HG03159 (cell line): Measurements from ENCODE around the gene GAL3ST2.
"Not testable (repeated sequence)": the region's sequence is repeated elsewhere in the genome, so short reads cannot be mapped to it uniquely, and the experiment has no call there.

Experiments
- ATAC-seq: cut with Tn5 transposase; IDR thresholded peaks from one replicate; pipeline ENCODE4 v1.9.1; 2021; ENCODE audit warnings: mild to moderate bottlenecking, moderate library complexity; ENCODE audit not compliant: unreplicated experiment

Gene GAL3ST2

GRCh38 chr2:241817821-241818215 is 41.2 kb downstream of the GAL3ST2 start:
- not testable (repeated sequence) for ATAC-seq

GRCh38 chr2:241818229-241818942 is 41.8 kb downstream of the GAL3ST2 start:
- ATAC-seq, result no peak

DNA sequence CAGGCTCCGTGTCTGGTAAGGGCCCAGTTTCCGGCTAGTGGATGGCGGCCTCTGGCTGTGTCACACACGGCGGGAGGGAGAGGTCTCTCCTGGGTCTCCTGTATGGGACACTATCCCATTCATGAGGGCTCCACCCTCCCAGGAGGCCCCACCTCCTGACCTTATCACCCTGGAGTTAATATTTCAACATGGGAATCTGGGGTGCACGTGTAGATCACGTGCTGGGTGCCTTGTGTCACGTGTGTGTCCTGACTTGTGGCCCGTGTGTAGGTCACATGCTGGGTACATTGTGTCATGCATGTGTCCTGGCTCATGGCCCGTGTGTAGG is 42.3 kb downstream of the GAL3ST2 start:
- no peak for ATAC-seq

DNA sequence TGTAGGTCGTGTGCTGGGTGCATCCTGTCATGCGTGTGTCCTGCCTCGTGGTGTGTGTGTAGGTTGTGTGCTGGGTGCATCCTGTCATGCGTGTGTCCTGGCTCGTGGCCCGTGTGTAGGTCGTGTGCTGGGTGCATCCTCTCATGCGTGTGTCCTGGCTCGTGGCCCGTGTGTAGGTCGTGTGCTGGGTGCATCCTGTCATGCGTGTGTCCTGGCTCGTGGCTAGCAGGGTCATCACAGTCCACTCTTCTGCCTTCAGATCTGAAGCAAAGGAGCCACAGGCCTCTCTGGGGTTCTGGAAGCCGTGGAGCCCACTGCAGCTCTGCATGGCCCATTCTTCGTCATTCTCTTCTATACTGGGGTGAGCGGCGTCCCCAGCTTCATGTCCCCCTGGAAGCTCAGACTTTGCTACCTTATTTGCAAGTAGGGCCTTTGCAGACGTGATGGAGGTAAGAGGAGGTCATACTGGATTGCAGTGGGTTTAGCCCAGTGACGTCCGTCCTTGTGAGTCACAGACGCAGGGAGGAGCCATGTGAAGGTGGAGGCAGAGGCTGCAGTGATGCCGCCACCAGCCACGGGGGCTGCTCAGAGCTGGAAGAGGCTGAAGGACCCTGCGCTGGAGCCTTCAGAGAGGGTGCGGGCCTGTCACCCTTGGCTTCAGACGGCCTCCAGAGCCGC is 43.5 kb downstream of the GAL3ST2 start:
- ATAC-seq, result not testable (repeated sequence)

GRCh38 chr2:241820625-241821384 is 44.2 kb downstream of the GAL3ST2 start:
- ATAC-seq, result no peak

DNA sequence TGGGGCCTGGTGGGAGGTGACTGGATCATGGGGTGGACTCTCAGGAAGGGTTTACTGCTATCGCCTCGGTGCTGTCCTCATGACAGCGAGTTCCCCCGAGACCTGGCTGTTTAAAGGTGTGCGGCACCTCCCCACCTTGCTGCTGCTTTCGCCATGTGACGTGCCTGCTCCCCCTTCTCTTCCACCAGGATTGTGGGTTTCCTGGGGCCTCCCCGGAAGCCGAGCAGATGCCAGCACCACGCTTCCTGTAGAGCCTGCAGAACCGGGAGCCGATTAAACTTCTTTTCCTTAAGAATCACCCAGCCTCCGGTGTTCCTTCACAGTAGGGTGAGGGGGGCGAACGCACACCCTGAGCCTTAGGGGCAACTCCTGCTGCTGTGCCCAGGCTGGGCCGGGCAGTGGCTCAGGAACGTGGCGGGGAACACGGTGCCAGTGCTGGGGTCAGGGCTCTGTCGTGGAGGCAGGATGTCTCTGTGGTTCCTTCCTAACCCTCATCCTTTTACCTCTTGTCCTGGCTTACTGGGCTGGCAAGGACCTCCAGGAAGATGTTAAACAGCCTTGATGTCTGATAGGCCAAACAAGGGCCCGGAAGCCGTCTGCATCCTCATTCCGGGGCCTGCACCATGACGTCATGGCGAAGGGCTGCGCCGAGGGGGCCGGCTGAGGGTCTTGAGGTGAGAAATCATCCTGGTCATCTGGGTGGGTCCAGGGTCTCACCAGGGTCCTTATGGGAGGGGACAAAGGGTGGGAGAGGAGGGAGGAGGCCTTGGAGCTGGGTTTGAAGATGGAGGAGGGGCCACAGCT is 45.0 kb downstream of the GAL3ST2 start:
- no peak for ATAC-seq

GRCh38 chr2:241822264-241822623 is 45.6 kb downstream of the GAL3ST2 start:
- no peak for ATAC-seq

DNA sequence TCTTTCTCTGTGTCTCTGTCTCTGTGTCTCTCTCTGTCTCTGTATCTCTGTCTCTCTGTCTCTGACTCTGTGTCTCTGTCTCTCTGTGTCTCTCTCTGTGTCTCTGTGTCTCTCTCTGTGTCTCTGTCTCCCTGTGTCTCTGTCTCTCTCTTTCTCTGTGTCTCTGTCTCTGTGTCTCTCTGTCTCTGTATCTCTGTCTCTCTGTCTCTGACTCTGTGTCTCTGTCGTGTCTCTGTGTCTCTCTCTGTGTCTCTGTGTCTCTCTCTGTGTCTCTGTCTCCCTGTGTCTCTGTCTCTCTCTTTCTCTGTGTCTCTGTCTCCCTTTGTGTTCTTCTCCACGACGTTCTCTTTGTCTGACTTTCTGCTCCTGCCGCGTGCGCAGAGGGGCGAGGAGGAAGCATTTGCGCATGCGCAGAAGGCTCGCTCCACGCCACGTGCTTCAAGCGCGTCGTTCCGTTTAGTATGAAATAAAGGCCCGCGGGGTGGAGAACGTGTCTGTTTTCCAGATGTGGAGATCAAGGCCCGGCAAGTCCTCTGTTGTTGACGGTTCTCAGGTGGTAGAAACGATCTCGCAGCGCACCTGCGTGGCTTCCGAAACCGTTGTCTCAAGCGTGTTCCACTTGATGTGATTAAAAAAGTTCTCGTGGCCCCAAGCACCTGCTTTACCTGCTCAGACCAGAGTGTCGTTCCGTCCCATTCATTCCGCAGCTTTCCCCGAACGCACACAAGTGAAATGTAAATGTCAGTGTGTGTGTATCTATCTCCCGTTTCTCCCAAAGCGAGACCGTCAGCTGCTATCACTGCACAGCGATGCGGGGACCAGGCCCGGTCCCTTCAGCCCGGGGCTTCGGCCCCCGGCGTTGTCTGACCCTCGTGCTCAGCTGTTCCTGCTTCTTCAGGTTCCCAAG is 47.2 kb downstream of the GAL3ST2 start:
- not testable (repeated sequence) for ATAC-seq

DNA sequence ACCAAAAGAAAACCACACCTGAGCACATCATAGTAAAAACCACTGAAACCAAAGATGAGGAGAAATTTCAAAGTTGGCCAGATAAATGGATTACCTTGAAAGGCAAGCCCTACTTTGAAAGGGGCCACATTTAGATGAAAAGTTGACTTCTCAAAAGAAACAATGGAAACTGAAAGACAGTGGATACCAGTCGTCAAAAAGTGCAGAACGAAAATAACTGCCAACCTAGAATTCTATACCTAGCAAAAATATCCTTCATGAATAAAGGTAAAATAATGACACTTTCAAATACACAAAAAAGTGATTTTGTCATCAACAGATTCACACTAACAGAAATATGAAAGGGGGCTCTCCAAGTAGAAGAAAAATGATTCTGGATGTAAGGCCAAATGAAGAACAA is 50.8 kb downstream of the GAL3ST2 start:
- no peak for ATAC-seq

- ATAC-seq, result no peak
Observed at GRCh38 chr2:241833101-241833663, 56.6 kb downstream of the GAL3ST2 start.

- not testable (repeated sequence) for ATAC-seq
Observed at GRCh38 chr2:241833756-241834526, 57.3 kb downstream of the GAL3ST2 start.

DNA sequence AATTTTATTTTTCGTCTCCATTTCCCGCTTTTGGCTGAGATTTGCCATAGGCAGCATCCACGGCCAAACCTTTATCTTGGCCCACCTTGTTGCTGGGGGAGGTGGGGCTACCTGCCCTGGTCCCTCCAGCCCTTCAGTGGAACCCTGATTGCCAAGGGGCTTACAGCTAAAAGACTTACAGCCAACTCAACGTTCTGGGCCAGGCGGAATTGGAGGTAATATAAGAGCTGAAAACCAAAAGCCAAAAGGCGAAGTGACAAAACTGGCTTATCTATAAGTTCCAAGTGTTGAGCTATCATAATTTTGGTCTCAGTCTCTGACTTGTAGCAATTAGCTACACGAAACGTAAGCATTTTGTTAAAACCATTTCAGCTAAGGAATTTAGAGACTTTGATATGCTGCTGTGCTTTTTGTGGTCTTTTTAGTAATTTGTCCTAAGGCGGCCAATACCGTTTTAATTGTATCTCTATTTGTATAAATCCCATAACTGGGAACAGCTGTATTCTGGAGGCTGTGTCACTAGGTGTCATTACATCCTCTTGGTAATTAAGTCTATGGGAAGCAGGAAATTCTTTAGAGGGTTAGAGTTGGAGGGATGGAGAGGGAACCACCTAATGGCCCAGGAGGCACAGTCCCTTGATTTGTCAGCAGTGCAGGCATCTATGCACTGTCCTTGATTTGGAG is 58.0 kb downstream of the GAL3ST2 start:
- no peak for ATAC-seq

DNA sequence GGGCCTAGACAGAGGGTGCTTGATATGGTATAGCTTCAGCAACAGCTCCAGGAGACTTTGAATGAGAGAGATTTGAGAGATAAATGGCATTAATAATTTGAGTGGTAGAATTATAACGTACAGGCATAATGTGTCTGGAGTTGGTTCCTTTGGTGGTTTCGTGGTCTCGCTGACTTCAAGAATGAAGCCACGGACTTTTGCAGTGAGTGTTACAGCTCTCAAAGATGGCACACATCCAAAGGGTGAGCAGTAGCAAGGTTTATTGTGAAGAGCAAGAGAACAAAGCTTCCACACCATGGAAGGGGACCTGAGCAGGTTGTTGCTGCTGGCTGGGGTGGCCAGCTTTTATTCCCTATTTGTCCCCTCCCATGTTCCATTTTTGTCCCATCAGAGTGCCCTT is 59.0 kb downstream of the GAL3ST2 start:
- ATAC-seq, result no peak

- no peak for ATAC-seq
Observed at GRCh38 chr2:241836292-241836691, 59.7 kb downstream of the GAL3ST2 start.

- no peak for ATAC-seq
Observed at GRCh38 chr2:241837197-241837965, 60.8 kb downstream of the GAL3ST2 start.

- ATAC-seq, result no peak
Observed at GRCh38 chr2:241841181-241842066, 64.8 kb downstream of the GAL3ST2 start.

- ATAC-seq, result no peak
Observed at GRCh38 chr2:241842067-241842415, 65.4 kb downstream of the GAL3ST2 start.
